Loucy (cell line): Measurements from ENCODE around the gene ORMDL2.

Experiments
- H2AFZ ChIP-seq: fragments of 200-600 bp; sonication (generic); 2 replicates; pipeline ENCODE4 v1.6.0; 2016; ENCODE audit warnings: antibody characterized with exemption, mild to moderate bottlenecking, low read length, moderate library complexity
- H3F3A ChIP-seq: fragments of 200-600 bp; 2 replicates; pipeline ENCODE4 v1.6.0; 2016; ENCODE audit warnings: antibody characterized with exemption, low read depth, mild to moderate bottlenecking
- H3K27me3 ChIP-seq: fragments of 200-600 bp; sonication (generic); 2 replicates; pipeline ENCODE4 v1.6.1; 2014; ENCODE audit warnings: low read length, mild to moderate bottlenecking; ENCODE audit not compliant: insufficient read depth, poor library complexity, severe bottlenecking
- H3K36me3 ChIP-seq: fragments of 200-600 bp; sonication (generic); 2 replicates; pipeline ENCODE4 v1.6.1; 2016; ENCODE audit warnings: low read length; ENCODE audit not compliant: insufficient read depth
- H3K4me1 ChIP-seq: fragments of 200-600 bp; sonication (generic); 2 replicates; pipeline ENCODE4 v1.5.1; 2014; ENCODE audit warnings: low read length, mild to moderate bottlenecking; ENCODE audit not compliant: insufficient read depth, poor library complexity, severe bottlenecking
- H3K4me2 ChIP-seq: fragments of 200-600 bp; sonication (generic); 2 replicates; pipeline ENCODE4 v1.6.0; 2014; ENCODE audit warnings: antibody characterized with exemption, low read length, low read depth, mild to moderate bottlenecking; ENCODE audit not compliant: poor library complexity, severe bottlenecking
- H3K4me3 ChIP-seq: fragments of 200-600 bp; sonication (generic); 2 replicates; pipeline ENCODE4 v1.5.1; 2014; ENCODE audit warnings: low read length, mild to moderate bottlenecking, mixed read lengths; ENCODE audit not compliant: poor library complexity, severe bottlenecking
- H3K79me2 ChIP-seq: fragments of 200-600 bp; sonication (generic); 2 replicates; pipeline ENCODE4 v1.6.1; 2014; ENCODE audit warnings: low read length; ENCODE audit not compliant: insufficient read depth
- H3K9ac ChIP-seq: fragments of 200-600 bp; sonication (generic); 2 replicates; pipeline ENCODE4 v1.6.0; 2014; ENCODE audit warnings: mild to moderate bottlenecking, low read depth, low read length, moderate library complexity; ENCODE audit not compliant: poor library complexity, severe bottlenecking
- H3K9me2 ChIP-seq: fragments of 200-600 bp; sonication (generic); replicated peaks from 2 replicates; pipeline ENCODE4 v1.6.1; 2016; ENCODE audit warnings: low read depth, low read length, mixed read lengths
- H3K9me3 ChIP-seq: fragments of 200-600 bp; sonication (generic); 2 replicates; pipeline ENCODE4 v1.6.1; 2014; ENCODE audit warnings: mild to moderate bottlenecking, antibody characterized with exemption, low read length, low read depth; ENCODE audit not compliant: insufficient read depth
- H4K20me1 ChIP-seq: fragments of 200-600 bp; sonication (generic); 2 replicates; pipeline ENCODE4 v1.6.0; 2014; ENCODE audit warnings: antibody characterized with exemption, low read length, mild to moderate bottlenecking; ENCODE audit not compliant: insufficient read depth, poor library complexity, severe bottlenecking
- CTCF ChIP-seq: fragments of 200-600 bp; sonication (generic); conservative IDR thresholded peaks from 2 replicates; pipeline ENCODE4 v1.5.1; 2014; ENCODE audit warnings: mild to moderate bottlenecking, antibody characterized with exemption, low read length
- EZH2phosphoT487 ChIP-seq: fragments of 200-600 bp; IDR thresholded peaks from 2 replicates; pipeline ENCODE4 v1.6.1; 2018; ENCODE audit warnings: antibody characterized with exemption, mild to moderate bottlenecking, moderate library complexity, borderline replicate concordance

The ORMDL2 gene

DNA sequence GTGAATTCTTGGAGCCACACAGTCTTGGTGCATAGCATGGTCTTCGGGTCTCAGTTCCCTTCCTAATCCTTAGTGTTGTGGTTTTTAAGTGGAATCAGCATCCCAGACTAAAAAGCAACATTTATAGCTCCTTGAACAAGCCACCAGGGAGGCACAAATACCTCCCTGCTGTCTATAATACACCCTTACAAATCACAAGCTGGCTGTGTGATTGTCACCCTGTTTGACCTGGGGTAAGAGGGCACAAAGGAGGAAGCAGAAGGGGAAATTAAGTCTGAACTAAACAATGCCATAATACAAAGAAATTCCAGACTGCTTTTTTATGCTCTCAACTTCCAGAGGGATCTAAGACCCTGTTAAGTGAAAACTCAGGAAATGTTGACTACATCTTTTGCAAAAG lies 32.6 kb downstream of the ORMDL2 start:
- H3K4me1 ChIP-seq = no peaks in the 10 kb centered on the region
- H3K4me3 ChIP-seq = no peak overlapping the region
- H2AFZ ChIP-seq = no peak overlapping the region
- no peaks in the 10 kb centered on the region for H3K27me3 ChIP-seq
- no peaks in the 10 kb centered on the region for H4K20me1 ChIP-seq
- H3K9me3 ChIP-seq = no peaks in the 10 kb centered on the region
- TF ChIP-seq CTCF = no peak
- no peak for TF ChIP-seq EZH2phosphoT487
- H3K79me2 ChIP-seq = no peaks in the 10 kb centered on the region
- H3K9ac ChIP-seq = no peak overlapping the region
- no peaks in the 10 kb centered on the region for H3F3A ChIP-seq
- H3K9me2 ChIP-seq = no peaks in the 10 kb centered on the region
- H3K36me3 ChIP-seq = no peaks in the 10 kb centered on the region
- no peak overlapping the region for H3K4me2 ChIP-seq

GRCh38 chr12:55850893-55851292 lies 33.1 kb downstream of the ORMDL2 start:
- H3K27me3 ChIP-seq = no peaks in the 10 kb centered on the region
- H3K4me3 ChIP-seq = no peak overlapping the region
- H3K9ac ChIP-seq = no peak overlapping the region
- H3K4me2 ChIP-seq = no peak overlapping the region
- TF ChIP-seq EZH2phosphoT487 (no peak), CTCF (no peak)
- H3K36me3 ChIP-seq = no peaks in the 10 kb centered on the region
- H3K4me1 ChIP-seq = no peaks in the 10 kb centered on the region
- H3K79me2 ChIP-seq = no peaks in the 10 kb centered on the region
- H3K9me3 ChIP-seq = no peaks in the 10 kb centered on the region
- H2AFZ ChIP-seq = no peak overlapping the region
- no peaks in the 10 kb centered on the region for H3F3A ChIP-seq
- H4K20me1 ChIP-seq = no peaks in the 10 kb centered on the region
- H3K9me2 ChIP-seq = no peaks in the 10 kb centered on the region

DNA sequence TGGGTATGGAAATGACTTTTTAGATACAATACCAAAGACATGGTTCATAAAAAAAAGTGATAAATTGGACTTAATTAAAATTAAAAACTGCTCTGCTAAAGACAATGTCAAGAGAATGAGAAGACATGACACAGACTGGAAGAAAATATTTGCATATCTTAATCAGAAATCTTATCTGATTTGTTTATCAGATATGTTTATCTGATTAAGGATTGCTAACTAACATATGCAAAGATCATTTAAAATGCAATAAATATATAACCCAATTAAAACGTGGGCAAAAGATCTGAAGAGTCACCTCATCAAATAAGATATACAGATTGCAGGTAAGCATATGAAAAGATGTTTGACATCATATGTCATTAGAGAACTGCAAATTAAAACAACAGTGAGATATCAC lies 34.9 kb downstream of the ORMDL2 start:
- H3K9ac ChIP-seq = no peak overlapping the region
- H3K9me3 ChIP-seq = no peaks in the 10 kb centered on the region
- TF ChIP-seq CTCF (no peak), EZH2phosphoT487 (no peak)
- H3K4me1 ChIP-seq = no peaks in the 10 kb centered on the region
- no peaks in the 10 kb centered on the region for H3F3A ChIP-seq
- no peak overlapping the region for H3K4me2 ChIP-seq
- no peaks in the 10 kb centered on the region for H4K20me1 ChIP-seq
- no peaks in the 10 kb centered on the region for H3K9me2 ChIP-seq
- H3K36me3 ChIP-seq = no peaks in the 10 kb centered on the region
- H3K4me3 ChIP-seq = no peak overlapping the region
- no peaks in the 10 kb centered on the region for H3K79me2 ChIP-seq
- H2AFZ ChIP-seq = no peak overlapping the region
- H3K27me3 ChIP-seq = no peaks in the 10 kb centered on the region
